ENCODE results near the gene RPL26. TPM values are rescaled to one million over a fixed set of nuclear protein-coding genes. Genes with fewer than 3 reads are reported as not detected.

The RPL26 gene
- total RNA-seq, 4 donors from 2014 or later = 2,392 to 2,913 (median 2,833) TPM

GRCh38 chr17:8391711-8392110, 8.7 kb upstream of the RPL26 start:
- Histone ChIP-seq H3K36me3 (no peaks in the 10 kb centered on the region), H3K4me3 (no peak overlapping the region), H3K4me1 (no peaks in the 10 kb centered on the region), H3K27ac (no peak overlapping the region), H3K9me3 (no peaks in the 10 kb centered on the region), H3K27me3 (peaks cover 19 to 39% (median 28%) of the 10 kb centered on the region in 3 donors)
- DNase-seq (no peak), ATAC-seq (no peak)
- in situ Hi-C loops (cut with MboI; ENCODE audit: low sequenced_read_pairs in 4 of 4) = no loop called here
- no peak for TF ChIP-seq POLR2A (IDR thresholded peaks at IDR 0.05)
- no peak for TF ChIP-seq CTCF (IDR thresholded peaks at IDR 0.05 in 4 of 5, conservative IDR thresholded peaks at IDR 0.05 in 1 of 5)
- intact Hi-C loops (cut with DNase I; ENCODE audit: low total_unique reads) = no loop called here

- in situ Hi-C loops (cut with MboI; ENCODE audit: low sequenced_read_pairs in 4 of 4) = no loop called here
Observed at GRCh38 chr17:8387914-8388651, 5.1 kb upstream of the RPL26 start.

GRCh38 chr17:8386841-8387240, 3.8 kb upstream of the RPL26 start:
- ATAC-seq (no peak), DNase-seq (no peak)
- Histone ChIP-seq H3K4me1 (peaks cover 8 to 11% of the 10 kb centered on the region in 2 donors), H3K36me3 (peaks cover 0 to 2% of the 10 kb centered on the region in 2 donors), H3K9me3 (no peaks in the 10 kb centered on the region), H3K27ac (no peak overlapping the region), H3K4me3 (no peak overlapping the region), H3K27me3 (no peaks in the 10 kb centered on the region)
- TF ChIP-seq POLR2A (IDR thresholded peaks at IDR 0.05) (no peak), CTCF (IDR thresholded peaks at IDR 0.05 in 4 of 5, conservative IDR thresholded peaks at IDR 0.05 in 1 of 5) (no peak)
- in situ Hi-C loops (cut with MboI; ENCODE audit: low sequenced_read_pairs in 4 of 4) (no loop called here), intact Hi-C loops (cut with DNase I; ENCODE audit: low total_unique reads) (no loop called here)

More at GRCh38 chr17:8387914-8388651, 5.1 kb upstream of the RPL26 start:
- ATAC-seq = no peak
- Histone ChIP-seq H3K36me3 (no peaks in the 10 kb centered on the region), H3K27me3 (peaks cover 0 to 4% (median 2%) of the 10 kb centered on the region in 3 donors), H3K4me3 (no peak overlapping the region), H3K27ac (no peak overlapping the region), H3K4me1 (peaks cover 3 to 6% of the 10 kb centered on the region in 2 donors), H3K9me3 (no peaks in the 10 kb centered on the region)
- DNase-seq = no peak
- TF ChIP-seq CTCF (IDR thresholded peaks at IDR 0.05 in 4 of 5, conservative IDR thresholded peaks at IDR 0.05 in 1 of 5) (no peak), POLR2A (IDR thresholded peaks at IDR 0.05) (no peak)
- intact Hi-C loops (cut with DNase I; ENCODE audit: low total_unique reads) = no loop called here

- no peak for DNase-seq
- Histone ChIP-seq H3K4me1 (peaks cover 25% of the 10 kb centered on the region in 2 donors), H3K36me3 (peaks cover 0 to 22% of the 10 kb centered on the region in 2 donors), H3K27me3 (no peaks in the 10 kb centered on the region), H3K4me3 (no peak overlapping the region), H3K9me3 (no peaks in the 10 kb centered on the region), H3K27ac (no peak overlapping the region)
- in situ Hi-C loops (cut with MboI; ENCODE audit: low sequenced_read_pairs in 4 of 4) = no loop called here
- intact Hi-C loops (cut with DNase I; ENCODE audit: low total_unique reads) = no loop called here
- TF ChIP-seq POLR2A (IDR thresholded peaks at IDR 0.05) = no peak
- no peak for TF ChIP-seq CTCF (IDR thresholded peaks at IDR 0.05 in 4 of 5, conservative IDR thresholded peaks at IDR 0.05 in 1 of 5)
- no peak for ATAC-seq
Observed at GRCh38 chr17:8384801-8385378, 1.9 kb upstream of the RPL26 start.

All from gastrocnemius medialis (tissue), 4 donors.